Left ventricle myocardium superior (tissue), 1 donor: Measurements from ENCODE around the gene CRACR2B. TPM values are rescaled to one million over a fixed set of nuclear protein-coding genes. Genes with fewer than 3 reads are reported as not detected.

Experiments used
- ATAC-seq: fragments of 200-7000 bp; cut with Tn5 transposase; one replicate; pipeline ENCODE4 v1.9.1; 2020; ENCODE audit warnings: mild to moderate bottlenecking, moderate library complexity
- DNase-seq: peaks from one replicate; pipeline ENCODE4 v3.0.0-alpha.2; 2020
- intact Hi-C: fragments of 100-400 bp; cut with micrococcal nuclease; formaldehyde crosslinking; loops from one replicate; pipeline ENCODE4 v1.11.0; 2022
- total RNA-seq: library from RNA; stranded (reverse); fragmentation: NEBNext Ultra II Directional; extraction: Animal tissue kit (Norgen Biotek cat#: 25700); gene quantifications from one replicate; pipeline ENCODE4 v1.2.1, GENCODE V29; 2021
- donor health status: DM: no; HTN: yes; CAD: no; lungs with severe emphysema.

Gene CRACR2B
- total RNA-seq, 1 donor from 2014 or later: 31.0 TPM

DNA sequence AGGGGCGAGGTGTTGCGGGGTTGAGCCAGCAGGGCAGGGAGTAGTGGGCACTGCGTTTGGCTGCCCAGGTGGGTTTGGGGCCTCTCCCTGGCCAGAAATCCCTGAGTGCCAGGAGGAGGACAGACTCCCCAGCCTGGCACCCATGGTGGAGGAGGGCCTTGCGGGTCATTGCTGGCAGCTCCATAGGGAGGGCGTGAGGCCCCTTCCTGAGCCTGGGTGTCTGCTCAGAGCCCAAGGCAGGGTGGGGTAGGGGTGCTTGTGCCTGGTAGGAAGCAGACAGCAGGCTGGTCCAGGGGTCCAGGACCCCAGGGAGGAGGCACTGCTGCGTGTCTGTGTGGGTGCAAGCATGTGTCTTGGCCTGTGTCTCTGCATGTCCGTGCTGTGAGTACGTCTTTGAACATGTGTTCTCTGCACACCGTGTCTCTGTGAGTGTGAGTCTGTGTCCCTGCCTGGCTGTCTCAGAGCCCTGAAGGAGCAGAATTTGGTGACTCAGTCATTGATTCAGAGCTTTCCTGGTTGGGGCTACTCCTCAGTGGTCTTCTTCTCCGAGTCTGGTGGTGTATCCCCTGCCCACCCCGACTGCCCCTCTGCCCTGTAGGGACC lies 18.9 kb downstream of the CRACR2B start:
- intact Hi-C loops: no loop called here
- ATAC-seq (no peak), DNase-seq (no peak)

DNA sequence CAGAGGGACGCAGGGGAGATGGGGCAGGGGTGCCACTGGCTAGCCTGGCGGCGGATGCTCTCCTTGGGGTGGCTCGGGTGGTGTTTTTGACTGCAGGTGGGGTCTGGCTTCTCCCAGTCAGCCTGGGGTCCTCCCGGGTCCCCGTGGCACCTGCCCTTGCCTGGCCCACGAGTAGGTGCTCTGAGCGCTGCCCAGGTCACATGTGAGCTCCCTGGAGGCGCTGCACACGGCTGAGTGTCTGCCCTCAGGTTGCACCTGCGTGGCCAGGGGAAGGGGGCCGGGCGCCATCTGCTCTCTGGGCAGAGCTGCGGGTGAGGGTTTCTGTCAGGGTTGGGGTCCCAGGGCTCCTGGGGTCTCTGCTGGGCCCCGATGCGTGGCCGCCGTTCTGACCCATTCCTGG lies 20.2 kb downstream of the CRACR2B start:
- intact Hi-C loops: no loop called here
- ATAC-seq (no peak), DNase-seq (no peak)

DNA sequence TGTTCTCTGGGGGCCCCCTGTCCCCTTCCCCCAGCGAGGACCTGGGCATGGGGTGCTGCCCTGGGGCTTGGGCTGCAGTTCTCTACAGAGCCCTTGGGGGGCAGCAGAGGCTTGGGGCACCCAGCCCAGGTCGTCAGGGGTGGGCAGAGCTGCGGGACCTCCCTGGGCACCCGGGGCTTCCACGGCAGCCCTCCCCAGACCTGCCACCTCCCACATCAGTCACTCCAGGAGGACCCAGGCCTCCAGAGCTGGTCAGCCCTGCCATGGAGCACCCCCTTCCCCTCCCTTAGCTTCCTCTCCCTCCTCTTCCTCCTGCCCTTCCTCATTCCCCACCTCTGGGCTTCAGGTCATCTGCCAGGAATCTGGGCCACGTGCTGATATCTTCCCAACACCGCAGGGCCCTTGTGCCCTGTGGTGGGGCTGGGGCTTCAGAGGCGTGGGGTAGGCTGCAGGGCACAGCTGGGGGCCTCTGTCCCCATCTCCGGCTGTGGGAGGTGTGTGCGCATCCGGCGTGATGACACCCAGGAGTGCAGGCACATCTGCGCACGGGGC lies 20.7 kb downstream of the CRACR2B start:
- peak; percentile 71 for DNase-seq
- intact Hi-C loops: no loop called here
- ATAC-seq: peak; percentile 4

DNA sequence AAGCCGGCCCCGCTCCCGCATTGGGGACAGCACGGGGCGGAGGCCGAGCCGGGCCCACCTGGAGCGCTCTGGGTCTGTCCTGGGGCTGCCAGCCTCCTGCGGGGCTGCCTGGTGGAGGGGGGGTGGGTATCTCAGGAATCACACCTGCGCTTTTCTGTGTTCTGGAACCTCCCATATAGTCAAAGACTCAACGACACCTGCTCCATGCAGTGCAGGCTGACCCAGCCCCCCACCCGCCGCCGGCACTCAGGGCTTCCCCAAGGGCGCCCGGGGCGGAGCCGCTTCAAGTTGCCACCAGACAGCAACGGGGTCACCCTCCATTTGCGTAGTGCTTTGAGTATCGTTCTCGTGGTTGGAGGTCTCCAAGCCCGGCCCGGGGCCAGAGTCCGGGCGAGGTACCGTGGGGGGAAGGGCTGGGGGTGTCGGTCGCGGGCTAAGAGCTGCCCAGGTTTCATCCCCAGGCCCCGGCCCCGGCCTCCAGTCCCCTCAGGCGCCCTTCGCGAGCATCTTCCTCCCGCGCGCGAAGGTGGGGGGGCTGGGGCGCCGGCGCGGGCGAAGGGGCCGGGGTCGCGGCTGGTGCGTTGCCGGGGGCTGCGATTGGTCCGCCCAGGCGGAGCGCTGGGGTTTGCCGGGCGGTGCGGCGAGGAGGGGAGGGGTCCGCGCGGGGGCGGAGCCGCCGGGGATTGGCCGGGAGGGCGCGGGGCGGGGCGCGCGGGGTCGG lies 21.5 kb downstream of the CRACR2B start:
- peak; percentile 68 for DNase-seq
- ATAC-seq: no peak
- intact Hi-C loops: no loop called here

DNA sequence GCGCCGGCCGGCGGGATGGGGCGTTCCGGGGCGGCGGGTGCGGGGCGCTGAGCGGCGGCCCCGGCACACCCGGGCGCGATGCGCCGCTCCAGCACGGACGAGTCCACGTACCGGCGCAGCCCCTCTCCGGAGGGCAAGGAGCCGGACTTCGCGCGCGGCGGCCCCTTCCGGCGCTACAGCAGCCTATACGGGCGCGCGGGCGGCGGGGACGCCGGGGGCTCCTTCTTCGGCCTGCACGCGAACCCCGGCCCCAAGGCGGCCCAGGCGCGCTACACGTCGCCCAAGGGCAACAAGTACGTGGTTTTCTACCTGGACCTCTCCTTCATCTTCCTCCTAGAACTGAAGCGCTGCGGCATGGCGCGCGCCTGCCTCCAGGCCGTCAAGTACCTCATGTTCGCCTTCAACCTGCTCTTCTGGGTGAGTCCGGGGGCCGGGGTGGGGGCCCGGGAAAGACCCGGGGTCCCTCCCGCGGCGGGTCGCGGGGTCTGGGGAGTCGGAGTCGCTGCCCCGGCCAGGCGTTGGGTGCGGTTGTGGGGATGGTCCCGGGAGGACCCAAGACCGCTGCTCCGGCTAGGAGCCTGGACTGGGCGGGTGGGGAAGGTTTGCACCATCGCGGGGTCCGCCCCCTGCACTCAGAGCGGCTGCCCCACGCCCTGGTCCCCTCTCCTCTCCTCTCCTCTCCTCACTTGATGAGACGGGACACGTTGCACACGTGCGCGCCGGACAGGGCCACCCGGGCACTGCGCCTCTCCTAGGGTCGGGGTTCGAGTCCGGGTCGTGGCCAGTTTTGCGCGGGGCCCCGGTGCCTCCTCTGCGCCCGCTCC lies 22.4 kb downstream of the CRACR2B start:
- DNase-seq (no peak), ATAC-seq (no peak)
- intact Hi-C loops: no loop called here

DNA sequence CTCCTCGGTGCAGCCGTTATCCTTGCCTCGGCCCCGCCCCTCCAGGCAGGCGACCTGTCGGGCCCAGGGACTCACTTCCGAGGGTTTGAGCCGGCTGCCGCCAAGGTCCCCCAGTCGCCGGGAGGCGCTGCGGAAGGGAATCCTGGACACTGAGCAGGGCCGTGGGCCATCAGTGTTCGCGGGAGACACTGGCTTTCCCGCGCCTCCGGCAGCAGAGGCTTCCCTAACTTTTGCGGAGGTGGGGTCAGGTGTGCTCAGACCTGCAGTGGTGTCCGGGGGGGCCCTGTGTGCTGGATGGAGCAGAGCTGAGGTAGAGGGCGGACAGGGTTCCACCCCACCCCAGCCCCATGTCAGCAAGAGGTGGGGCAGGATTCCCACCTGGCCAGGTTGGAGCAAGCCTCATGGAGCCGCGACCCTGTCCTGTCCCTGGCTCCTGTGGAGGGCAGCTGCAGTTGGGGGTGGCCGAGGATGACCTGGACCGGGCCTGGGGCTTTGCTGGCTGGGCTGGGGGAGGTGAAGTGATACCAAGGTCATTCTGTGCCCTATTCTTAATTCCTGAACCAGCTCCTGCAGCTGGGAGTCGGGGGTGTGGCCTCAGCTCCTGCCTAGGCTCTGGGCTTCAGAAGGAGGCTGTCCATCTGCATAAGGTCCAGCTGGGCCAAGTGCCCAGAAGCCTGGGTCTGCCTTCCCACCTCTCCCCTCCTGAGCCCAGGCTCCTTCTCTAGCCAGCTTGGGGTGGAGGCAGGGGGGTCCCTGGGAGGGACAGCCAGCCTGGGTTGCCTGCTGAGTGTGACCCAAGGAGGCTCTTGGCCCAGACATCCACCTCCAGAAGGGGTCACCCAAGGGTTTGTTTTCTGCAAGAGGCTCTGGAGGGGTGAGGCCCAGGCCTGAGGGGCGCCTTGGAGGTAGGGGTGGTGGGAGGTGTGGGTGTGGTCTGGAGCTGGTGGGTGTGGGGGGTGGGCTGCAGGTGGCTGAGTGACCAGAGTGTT lies 23.4 kb downstream of the CRACR2B start:
- ATAC-seq: no peak
- DNase-seq: no peak
- intact Hi-C loops: no loop called here

DNA sequence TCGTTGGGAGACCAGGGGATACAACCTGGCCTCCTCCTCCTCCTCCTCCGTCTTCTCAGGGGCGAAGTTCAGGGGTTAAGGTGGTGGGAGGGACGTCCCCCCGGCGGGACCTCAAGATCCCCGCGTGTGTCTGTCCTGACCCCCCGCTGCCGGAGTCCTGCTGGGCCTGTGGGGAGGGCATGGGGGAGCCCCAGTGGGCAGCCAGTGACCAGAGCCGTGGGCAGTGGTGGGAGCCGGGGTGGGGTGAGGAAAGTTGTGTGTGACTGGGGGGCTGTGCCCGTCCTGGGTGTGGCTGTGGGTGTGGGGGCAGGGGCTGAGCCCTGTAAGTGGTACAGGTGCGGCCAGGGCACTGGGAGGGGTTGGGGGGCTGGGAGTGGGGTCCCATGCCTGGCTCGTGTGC lies 25.0 kb downstream of the CRACR2B start:
- intact Hi-C loops: no loop called here
- DNase-seq: no peak

DNA sequence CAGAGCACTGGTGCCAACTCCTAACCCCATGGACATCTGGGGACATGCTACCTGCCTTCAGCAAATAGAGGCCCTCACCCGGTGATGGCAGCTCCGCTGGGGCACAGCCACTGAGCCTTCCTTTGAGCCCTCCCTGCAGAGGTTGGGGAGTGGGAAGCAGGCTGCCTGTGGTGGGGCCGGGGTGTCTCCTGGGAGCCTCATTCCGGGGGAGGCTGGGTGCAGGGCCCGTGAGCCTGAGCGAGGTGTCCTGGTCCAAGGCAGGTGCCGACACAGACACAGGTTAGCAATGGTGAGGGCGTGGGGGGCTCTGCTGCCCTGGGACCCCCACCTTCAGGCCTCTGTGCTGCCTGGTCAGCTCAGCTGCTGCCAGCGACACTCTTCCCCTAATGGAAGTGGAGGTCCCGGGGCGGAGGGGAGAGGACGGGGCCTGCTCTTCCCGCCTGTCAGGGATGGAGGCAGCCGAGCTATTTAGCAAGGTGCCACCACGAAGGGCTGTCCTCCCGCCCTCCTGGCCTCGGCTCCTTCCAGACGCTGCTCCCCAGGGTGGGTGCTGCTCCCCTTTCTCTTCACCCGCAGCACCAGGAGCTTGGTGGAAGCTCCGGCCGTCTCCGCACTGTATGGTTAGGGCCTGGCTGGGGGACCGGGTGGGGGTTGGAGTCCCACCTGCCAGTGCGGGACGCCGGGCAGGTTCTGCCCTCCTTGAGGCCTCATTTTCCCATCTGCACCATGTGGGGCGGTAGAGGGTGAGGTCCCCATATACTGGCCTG lies 26.1 kb downstream of the CRACR2B start:
- DNase-seq (no peak), ATAC-seq (no peak)
- intact Hi-C loops: no loop called here

More for the DNA sequence above, 25.0 kb downstream of the CRACR2B start:
- ATAC-seq: no peak

DNA sequence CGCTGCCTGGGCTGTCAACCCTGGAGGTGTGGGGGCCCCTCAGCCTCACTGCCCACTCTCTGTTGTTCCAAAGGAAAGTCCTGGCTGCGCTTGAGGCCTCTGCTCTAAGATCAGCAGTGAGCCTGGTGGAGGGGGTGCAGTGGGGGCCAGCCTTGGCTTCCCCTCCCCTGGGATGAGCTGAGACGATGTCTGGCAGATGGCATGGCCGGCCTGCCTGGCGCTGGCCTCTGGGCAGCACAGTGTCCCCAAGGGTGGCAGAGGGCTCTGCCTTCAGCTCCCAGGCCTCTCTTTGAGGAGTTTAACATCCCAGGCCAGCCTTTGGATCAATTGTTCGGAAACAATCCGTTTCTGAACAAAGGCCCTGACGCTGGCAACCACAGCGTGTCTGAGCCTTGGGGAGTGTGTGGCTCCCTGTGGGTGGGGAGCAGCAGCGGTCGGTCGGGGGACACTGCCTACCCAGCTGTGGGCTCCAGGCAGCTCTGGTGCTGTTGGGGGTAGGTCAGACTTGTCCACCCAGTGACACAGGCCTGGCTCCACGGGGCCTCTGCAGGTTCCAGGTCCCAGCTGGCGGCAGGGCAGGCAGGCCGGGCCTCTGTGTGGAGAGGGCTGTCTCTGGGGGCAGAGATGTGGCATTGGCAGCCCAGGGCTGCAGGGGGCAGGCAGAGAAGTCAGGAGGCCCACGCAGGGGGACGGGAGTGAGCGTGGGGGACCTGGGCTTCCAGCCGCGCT lies 27.0 kb downstream of the CRACR2B start:
- intact Hi-C loops: no loop called here
- DNase-seq (no peak), ATAC-seq (no peak)

DNA sequence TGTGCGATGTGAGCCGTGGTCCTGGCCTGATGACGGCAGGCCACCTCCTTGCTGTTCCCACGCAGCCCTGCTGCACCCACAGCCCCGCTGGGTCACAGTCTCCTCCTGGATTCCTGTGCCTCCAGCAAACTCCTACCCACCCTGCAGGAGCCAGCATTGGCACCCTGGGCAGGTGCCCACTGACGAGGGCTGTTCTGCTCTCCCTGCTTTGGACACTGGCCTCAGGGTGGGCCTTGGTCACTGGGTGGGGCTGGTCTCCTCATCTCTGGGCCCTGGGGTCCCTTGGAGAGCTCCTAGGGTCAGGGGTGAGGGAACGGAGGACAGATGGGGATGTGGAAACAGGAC lies 27.6 kb downstream of the CRACR2B start:
- ATAC-seq (no peak), DNase-seq (no peak)
- intact Hi-C loops: no loop called here

DNA sequence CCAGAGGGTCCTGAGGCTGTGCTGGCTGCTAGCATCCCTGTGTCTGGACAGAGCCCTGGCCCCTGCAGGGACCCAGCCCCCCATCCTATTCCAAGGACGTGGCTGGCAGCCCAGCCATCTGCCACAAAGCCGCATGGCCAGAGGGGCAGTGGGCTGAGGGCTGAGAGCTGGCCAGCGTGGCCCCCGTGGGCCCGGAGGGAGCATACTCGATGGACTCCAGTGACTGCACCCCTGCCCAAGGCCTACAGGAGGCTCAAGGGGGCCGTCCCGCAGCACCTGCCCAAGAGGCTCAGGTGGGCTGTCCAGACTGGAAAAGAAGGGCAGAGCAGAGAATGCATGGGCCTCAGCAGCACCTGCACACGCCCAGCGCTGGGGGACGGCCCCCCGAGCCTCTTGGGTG lies 28.1 kb downstream of the CRACR2B start:
- intact Hi-C loops: no loop called here
- ATAC-seq (no peak), DNase-seq (no peak)

DNA sequence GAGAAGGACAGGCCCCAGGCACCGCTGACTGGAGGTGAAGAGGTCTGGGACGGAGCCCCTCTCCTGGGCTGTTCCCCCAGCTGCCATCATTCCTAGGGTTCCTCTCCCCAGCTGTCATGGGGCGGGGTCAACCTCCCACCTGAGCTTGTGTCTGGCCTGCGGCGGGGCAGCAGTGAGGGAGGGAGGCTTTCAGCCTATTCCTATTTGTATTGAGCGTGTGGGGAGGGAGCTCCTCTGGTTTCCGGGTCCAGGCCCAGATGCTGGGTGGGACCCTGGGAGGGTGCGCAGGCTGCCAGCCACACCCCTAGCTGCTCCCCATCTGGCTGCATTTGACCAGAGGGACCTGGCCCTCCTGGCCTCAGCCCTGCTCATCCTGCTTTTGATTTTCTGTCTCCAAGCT lies 28.7 kb downstream of the CRACR2B start:
- intact Hi-C loops: no loop called here
- DNase-seq (no peak), ATAC-seq (no peak)

DNA sequence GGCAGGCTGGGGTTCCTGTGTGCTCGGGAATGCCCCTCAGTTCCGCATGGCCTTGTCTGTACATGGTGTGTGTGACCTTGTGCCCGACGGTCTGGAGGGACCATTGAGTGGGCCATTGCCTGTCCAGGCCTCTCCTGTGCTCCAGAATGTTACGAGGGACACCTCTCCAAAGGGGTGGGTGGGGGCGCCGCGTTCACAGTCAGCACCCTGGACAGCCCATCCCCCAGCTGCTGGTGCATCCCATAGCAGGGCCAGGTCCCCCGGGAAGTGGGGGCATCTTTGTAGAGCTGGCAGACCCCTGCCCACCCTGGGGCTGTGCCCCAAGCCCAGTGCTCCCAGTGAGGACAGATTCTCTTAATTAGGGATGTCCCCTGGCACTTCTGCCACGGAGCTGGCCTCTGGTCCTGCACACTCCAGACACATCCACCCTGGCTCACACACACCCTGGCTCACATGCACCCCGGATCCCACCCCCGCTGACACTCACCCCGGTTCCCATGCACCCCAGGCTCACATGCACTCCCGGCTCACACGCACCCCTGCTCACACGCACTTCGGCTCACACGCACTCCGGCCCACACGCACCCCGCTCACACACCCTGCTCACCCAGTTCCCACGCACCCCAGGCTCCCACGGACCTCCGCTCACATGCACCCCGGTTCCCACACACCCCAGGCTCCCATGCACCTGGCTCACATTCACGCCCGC lies 30.5 kb downstream of the CRACR2B start:
- no peak for DNase-seq
- intact Hi-C loops: no loop called here
- no peak for ATAC-seq

DNA sequence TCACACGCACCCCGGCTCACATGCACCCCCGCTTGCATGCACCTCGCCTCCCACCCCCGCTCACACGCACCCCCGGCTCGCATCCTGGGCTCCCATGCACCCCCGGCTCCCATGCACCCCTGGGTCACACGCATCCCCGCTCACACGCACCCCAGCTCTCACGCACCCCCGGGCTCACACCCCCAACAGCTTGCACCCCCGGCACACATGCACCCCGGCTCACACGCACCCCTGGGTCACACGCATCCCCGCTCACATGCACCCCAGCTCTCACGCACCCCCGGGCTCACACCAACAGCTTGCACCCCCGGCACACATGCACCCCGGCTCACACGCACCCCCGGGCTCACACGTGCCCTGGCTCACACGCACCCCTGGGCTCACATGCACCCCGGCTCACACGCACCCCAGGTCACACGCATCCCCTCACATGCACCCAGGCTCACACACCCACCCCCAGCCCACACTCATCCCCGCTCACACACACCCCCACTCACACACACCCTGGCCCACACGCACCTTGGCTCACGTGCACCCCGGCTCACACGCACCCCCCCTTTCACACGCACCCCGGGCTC lies 31.1 kb downstream of the CRACR2B start:
- intact Hi-C loops: no loop called here
- DNase-seq (no peak), ATAC-seq (no peak)

DNA sequence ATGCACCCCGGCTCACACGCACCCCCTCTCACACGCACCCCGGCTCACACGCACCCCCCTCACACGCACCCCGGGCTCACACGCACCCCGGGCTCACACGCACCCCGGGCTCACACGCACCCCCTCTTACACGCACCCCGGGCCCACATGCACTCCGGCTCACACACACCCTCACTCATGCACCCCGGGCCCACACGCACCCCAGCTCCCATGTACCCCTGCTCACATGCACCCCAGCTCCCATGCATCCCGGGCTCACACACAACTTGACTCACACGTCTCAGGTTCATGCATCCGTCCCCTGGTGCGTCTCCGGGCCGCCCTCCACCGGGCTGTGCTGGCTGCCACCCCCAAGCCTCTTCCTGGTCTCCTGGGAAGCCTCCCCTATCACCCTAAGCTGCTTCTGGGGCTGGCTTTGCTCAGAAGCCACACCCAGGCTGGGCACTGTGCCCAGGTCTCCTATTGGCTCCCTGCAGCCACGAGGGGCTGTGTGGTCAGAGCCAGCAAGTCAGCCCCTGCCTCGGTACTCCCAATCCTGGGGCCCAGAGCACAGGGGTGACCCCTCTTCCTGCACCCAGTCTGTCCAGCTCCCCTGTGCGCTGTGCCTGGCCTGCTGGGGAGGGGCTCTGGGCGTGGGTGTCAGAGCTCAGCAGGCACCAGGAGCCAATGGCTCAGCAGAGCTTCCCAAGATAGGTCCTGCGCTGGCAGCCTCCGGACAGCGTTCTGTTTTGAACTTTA lies 31.8 kb downstream of the CRACR2B start:
- peak; percentile 92 for DNase-seq
- intact Hi-C loops: no loop called here
- ATAC-seq: peak; percentile 76
